HuH-7.5 (cell line): Measurements from ENCODE around the gene DPP4.

ENCODE experiments used
- DNase-seq: peaks from one replicate; pipeline ENCODE4 v3.0.0; 2011; ENCODE audit warnings: low spot score

DPP4 gene

DNA sequence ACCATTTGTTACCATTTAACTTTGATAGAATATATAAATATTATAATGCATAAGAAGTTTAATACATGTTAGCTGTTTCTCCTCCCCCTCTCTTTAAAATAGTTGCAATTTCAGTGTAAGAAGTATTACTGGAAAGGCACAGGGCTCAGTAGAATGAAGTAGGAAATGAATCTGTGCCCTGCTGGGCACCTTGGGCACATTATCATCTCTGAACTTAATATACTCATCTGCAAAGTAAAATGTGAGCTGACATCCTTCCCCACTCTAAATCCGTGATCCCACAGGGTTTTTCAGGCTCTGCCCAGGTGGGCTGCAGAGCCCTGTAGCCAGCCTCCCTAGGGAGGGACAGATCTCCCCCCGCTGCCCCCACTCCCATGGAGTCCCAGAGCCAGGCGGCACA is 56.8 kb downstream of the DPP4 start:
- DNase-seq: no peak

DNA sequence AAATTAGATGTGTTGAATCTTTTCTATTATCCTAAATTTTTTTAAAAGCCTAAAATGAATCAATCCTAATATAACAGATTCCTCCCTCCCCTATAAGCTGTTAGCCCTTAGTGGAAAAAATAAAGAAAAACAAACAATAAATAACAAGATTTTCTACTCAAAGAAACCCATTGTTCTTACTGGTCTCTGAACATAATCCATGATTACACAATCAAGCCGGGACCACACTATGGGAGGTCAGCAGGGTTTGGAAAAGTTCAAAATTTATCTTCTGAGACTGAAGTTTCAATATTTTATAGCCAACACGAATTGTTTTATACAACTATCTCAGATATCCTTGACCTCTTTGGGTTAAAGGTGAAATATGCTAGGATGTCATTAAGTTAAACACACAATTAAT is 57.9 kb downstream of the DPP4 start:
- DNase-seq: peak; percentile 22

DNA sequence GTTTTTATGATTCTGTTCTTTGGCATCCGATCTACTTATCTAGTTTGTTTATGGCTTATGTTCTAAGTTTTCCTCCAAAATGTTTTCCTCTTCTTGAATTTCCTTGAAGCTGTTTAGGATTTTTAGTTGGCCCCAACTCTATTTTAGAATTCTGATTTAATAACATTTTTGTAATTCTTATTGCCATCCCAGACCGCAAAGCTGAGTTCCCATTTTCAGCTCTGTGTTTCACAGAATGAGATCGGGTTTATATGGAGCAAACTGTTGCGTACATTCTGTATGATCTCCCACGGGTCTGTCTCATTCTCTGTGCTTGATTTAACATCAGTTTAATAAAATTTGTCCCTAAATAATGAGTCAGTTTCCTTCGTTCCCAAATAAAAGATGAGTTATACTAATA is 59.3 kb downstream of the DPP4 start:
- no peak for DNase-seq

- no peak for DNase-seq
Observed at GRCh38 chr2:162013514-162014475, 60.2 kb downstream of the DPP4 start.

DNA sequence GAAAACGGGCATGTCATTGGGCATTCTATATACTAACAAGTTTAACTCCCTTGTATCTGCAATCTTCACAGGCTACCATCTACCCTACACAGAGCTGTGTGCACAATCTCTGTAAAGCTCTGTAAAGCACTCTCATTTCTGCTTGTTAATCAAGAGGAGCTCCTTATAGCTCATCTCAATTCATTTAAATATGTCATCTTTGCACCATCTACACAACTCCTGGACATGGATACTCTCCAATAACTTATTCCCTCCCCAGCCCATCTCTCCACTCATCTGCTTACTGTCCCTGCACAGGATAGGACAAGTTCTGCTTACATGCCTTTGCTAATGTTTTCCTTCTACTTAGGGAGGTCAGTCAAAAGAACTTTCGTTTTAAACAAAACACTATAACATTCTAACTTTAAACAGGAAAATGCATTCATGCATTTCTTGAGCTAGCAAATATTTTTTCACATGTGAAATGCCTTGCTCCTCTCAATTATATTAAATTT is 61.4 kb downstream of the DPP4 start:
- DNase-seq: no peak

DNA sequence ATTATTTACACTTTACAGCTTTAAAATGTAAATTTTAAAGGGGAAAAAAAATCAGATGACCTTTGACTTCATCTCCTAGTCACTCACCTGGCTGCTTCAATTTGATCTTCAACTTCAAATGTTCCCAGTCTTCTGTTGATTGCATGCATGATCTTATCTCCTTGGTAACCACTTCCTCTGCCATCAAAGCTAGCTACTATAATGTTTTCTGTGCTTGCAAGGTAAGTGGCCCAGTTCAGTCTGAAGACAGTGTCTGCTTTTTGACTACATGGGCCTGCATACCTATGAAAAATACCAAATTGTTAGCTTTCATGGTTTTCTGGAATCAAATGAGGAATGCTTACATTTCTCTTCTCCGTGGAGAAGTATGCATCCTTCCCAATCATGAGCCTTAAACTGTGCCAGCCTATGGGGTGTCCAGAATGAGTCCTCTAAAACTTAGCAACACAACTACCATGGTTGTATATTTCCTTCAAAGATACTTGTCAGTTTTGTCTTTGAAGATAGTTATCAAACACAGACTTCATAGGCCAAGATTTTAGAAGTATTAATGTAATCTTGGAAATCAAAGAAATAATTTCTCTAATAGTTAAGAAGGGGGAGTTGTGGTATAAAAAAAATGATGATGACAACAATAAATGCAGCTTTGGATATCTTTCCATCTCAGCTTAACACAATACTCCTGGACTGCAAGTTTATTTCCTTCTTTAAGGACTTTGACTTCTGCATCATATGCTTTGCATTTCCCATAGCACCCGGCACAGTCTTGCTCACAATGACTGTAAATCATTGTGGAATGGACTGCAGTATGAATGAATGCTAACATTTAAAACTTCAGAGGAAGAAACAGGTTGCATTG is 62.1 kb downstream of the DPP4 start:
- DNase-seq: no peak

GRCh38 chr2:162009543-162009942 is 64.5 kb downstream of the DPP4 start:
- no peak for DNase-seq

DNA sequence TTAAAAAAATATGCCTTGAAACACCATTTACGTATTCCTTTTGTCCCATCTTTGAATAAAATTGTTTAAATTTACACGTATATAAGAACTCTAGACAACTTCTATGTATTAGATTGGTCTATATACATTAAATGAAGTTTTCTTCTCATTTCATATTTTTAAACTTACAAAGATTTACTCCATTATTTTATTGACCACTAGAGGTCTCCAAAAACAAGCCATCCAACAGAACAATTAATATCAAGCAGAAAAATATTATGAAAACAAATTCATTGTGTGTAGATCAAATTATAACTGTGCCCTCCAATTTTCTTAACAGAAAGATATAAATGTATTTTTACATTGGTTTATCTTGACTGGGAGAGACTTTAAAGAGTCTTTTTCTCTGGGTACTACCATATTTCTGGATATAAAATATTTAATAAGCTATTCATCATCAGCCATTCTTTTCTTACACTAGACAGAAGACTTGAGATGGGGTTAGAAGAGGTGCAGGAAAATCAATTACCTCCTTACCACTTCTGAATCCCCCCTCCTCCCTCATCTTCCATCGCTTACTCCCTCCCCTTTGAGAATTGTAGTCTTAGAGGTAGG is 66.5 kb downstream of the DPP4 start:
- DNase-seq: no peak

- no peak for DNase-seq
Observed at GRCh38 chr2:162006337-162006736, 67.7 kb downstream of the DPP4 start.

DNA sequence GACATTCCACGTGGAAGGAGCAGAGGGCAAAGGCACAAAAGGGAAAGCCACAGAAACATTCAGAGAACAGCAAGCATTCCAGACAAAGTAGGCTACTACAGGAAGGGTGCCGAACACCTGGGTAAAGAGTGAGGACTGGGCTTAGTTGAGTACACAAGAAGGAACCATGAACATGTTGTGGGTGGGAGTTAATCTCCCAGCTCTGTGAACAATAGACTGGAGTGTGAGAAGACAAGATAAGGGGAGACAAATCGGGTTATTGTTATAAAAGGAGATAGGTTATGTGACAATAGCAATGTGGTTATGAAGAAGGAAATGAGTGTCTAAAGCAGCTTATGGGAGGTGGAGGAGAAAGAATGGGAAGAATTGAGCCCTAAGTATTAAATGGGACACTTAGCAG is 70.0 kb downstream of the DPP4 start:
- no peak for DNase-seq

- no peak for DNase-seq
Observed at GRCh38 chr2:162002623-162003235, 71.3 kb downstream of the DPP4 start.

DNA sequence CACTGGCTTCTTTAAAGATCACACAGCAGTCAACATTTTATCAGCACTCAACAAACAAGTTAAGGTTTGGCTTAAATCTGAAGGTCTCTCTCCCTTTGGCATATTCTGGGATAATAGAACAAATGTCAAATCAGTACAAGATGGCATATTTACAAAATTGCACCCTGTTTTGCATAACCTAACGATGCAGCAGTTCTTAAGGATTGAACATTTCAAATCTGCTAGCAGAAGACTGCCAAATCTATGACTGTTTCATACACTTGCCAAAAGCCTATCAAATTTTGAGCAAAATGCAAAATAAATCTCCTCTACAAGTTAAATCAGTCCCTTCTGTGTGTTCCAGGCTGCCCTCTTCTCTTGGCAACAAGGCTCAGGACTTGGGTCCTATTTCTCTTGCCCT is 73.6 kb downstream of the DPP4 start:
- DNase-seq: no peak

GRCh38 chr2:161999321-161999720 is 74.7 kb downstream of the DPP4 start:
- DNase-seq: no peak

DNA sequence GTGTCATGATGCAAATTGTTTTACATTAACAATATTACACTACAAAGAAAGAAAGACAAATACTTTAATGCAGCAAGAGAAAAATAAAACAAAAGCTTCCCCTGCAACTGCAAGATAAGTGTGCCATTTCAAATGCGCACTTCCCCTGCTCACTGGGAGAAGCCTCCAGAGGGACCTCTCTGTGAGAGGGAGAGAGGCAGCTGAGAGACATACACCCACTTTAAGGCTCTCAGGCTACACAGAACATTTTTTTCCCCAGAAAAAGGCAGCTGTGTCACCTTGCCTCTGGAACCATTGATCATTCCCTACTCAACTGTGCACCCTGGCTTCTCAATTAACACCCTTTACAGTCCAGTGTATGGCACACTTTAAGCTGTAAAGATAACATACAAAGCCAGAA is 75.2 kb downstream of the DPP4 start:
- no peak for DNase-seq

DNA sequence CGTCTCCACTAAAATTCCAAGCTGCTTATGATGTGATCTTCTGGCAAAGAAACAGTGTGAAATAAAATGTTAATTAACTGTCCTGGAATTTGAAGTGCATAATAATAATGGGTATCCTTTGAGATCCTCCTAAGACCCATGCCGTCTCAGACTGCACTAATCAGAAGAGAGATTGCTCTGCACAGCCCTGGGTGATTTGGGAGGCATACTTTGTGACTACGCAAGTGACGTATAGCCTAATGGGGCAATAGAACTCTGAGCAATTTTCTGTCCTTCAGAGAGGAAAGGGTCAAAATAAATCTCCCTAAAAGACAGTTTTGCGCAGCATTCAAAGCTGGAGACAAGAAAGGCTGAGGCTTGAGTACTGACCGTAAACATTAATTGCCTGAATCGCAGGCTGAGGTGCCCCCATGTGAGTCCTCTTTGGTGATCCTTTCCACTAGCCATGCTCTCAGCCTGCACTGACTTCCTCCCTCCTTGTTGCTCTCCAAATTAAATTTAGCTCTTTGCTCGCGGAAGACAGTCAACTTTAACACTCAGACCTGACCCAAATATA is 76.0 kb downstream of the DPP4 start:
- DNase-seq: no peak

GRCh38 chr2:161995553-161996016 is 78.4 kb downstream of the DPP4 start:
- peak; percentile 25 for DNase-seq

DNA sequence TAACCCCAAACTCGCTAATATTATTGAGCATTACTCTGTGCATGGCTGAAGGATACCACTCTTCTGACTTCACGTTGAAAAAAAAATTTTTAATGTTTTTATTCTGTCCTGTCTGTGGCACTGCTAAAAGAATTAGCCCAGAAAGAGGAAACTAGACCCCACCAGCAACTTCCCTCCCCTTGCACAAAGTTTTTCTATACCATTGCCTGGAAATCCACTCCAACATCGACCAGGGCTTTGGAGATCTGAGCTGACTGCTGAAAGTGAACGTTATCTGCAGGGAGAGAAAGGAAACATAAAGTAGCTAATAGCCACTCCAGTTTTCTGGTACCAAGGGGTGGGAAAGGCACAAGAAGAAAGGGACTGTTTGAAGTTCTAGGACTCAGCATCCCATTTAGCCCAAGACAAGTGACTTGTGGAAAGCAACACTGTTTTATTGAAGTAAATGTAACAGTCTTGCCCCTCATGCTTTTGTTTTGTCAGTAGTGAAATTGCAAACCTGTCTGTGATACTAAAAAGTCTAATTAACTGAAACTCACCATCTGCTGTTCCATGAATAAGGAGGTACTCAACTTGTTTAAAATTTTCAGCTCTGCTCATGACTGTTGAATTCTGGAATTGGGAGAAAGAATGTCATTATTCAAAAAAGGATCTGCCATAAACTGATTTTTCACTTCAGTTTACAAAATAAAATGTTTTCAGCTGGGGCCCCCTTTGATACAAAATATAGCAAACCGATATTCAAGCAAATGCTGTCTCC is 79.1 kb downstream of the DPP4 start:
- no peak for DNase-seq

DNA sequence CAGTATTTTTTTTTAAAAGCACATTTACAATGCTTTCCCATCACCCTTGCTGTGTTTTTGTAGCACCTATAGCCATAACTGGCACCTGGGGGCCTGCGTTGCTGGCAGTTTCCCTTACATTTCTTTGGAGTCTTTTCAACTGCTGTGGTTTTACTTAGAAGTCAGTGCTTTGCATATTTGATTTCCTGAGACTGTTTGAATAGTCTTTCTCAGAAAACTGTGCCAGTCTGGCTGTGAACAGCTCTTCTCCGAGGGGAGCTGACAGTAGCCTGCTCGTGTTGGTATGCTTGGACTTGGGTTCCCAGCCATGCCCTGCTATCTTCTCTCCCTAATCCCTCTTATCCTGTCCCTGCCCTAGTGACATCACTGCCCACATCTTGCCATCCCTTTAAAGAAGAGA is 81.5 kb downstream of the DPP4 start:
- DNase-seq: no peak

GRCh38 chr2:161991991-161992390 is 82.0 kb downstream of the DPP4 start:
- no peak for DNase-seq

DNA sequence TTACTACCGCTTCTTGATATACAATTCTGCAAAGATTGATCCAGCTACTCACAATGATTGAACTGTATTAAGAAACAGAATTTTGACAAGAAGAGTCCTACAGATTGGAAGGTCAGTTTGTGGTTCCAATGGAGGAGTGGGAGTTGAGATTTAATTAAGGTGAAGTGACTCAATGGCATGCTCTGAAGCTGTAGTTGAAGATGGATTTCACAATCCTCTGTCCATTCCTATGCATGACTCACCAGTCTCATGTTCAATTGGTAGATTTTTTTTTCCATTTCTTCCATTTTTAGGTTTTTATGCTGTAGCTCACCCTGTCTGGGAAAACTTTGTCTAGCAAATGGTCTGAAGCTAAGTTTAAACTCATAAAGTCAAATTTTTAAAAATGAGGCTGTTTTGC is 83.3 kb downstream of the DPP4 start:
- DNase-seq: no peak

DNA sequence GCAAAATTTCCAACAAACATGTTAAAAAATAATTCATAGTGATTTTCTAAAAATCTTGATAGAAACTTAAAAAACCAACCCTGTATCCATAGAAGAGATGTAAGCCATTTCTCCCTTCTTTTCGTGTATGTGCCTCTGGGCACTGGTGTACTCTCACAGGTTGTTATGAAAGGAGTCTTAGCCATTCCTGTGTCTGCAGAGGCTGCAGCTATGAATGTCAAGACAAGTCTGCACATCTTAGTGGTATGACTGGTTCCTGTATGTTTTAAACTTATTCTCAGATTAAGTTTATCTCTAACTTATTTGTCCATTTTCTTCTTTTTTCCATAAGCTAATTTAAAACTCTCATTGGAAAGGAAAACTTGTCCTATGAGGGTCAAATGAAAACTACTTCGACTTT is 84.0 kb downstream of the DPP4 start:
- DNase-seq: no peak
